GM12878 (cell line): ENCODE measurements around the gene TMEM176A. TPM values are rescaled to one million over a fixed set of nuclear protein-coding genes. Genes with fewer than 3 reads are reported as not detected.

Source experiments
- ATAC-seq: fragments of 200-7000 bp; cut with Tn5 transposase; 3 replicates; pipeline ENCODE4 v1.9.1; 2020; ENCODE audit warnings: mild to moderate bottlenecking, moderate library complexity
- BruUV-seq: library from RNA; stranded (reverse); fragments of 400-500 nt; replicated peaks from 2 replicates; lab custom pipeline; 2021; lab: Mats Ljungman, UMichigan
- CTCF ChIA-PET: fragments of 300-600 bp; sonication (Branson Sonifier 250); formaldehyde crosslinking; extraction: SDS; loops from one replicate; lab custom pipeline; 2021; ENCODE audit warnings: inconsistent platforms; lab: Yijun Ruan, JAX
- POLR2A ChIA-PET: fragments of 350-600 bp; formaldehyde crosslinking; extraction: SDS; loops from one replicate; lab custom pipeline; 2021; ENCODE audit warnings: inconsistent platforms; lab: Charles Lee
- RAD21 ChIA-PET: fragments of 300-600 bp; sonication (Branson Sonifier 250); formaldehyde crosslinking; loops from one replicate; lab custom pipeline; 2023; ENCODE audit warnings: antibody characterized with exemption; ENCODE audit not compliant: unreplicated experiment; lab: Charles Lee
- SMC1A ChIA-PET: fragments of 300-600 bp; sonication (Branson Sonifier 250); formaldehyde crosslinking; loops from one replicate; lab custom pipeline; 2023; ENCODE audit not compliant: unreplicated experiment, uncharacterized antibody; lab: Charles Lee
- DNase-seq: peaks from one replicate; pipeline ENCODE4 v3.0.0-alpha.2; 2011; ENCODE audit warnings: low read depth, low spot score
- FAIRE-seq: peaks from 3 replicates; lab custom pipeline; 2011; peaks lifted over from hg19 to GRCh38; lab: Jason Lieb, UNC
- H2AFZ ChIP-seq: 2 replicates; pipeline ENCODE4 v1.6.0; 2011; ENCODE audit warnings: low read depth, low read length, control low read depth; ENCODE audit not compliant: control insufficient read depth
- H3K27ac ChIP-seq: 2 replicates; pipeline ENCODE4 v1.5.1; 2011; ENCODE audit warnings: control low read depth; ENCODE audit not compliant: control insufficient read depth, insufficient read depth
- H3K27me3 ChIP-seq, 2 experiments: replicated peaks in 1 of 2; 2 replicates each; pipeline versions ENCODE4 v1.6.0 to v1.6.1; 2011; ENCODE audit warnings: low read length in 1 of 2; ENCODE audit not compliant: control insufficient read depth in 2 of 2, insufficient read depth in 2 of 2
- H3K36me3 ChIP-seq, 2 experiments: 2 replicates each; pipeline ENCODE4 v1.5.1; 2011; ENCODE audit warnings: low read length in 1 of 2; ENCODE audit not compliant: control insufficient read depth in 2 of 2, insufficient read depth in 2 of 2
- H3K4me1 ChIP-seq: 2 replicates; pipeline ENCODE4 v1.6.1; 2011; ENCODE audit warnings: mild to moderate bottlenecking, low read length, moderate library complexity, mixed read lengths; ENCODE audit not compliant: control insufficient read depth, insufficient read depth
- H3K4me2 ChIP-seq: 2 replicates; pipeline ENCODE4 v1.6.0; 2011; ENCODE audit warnings: control low read depth; ENCODE audit not compliant: control insufficient read depth, insufficient read depth
- H3K4me3 ChIP-seq: fragments of 200-600 bp; sonication (generic); 2 replicates; pipeline ENCODE4 v1.5.1; 2016
- H3K79me2 ChIP-seq: 2 replicates; pipeline ENCODE4 v1.6.0; 2011; ENCODE audit warnings: low read length; ENCODE audit not compliant: control insufficient read depth, insufficient read depth
- H3K9ac ChIP-seq: 2 replicates; pipeline ENCODE4 v1.8.0; 2011; ENCODE audit warnings: low read length, control low read depth, mixed read lengths; ENCODE audit not compliant: control insufficient read depth, insufficient read depth
- H3K9me3 ChIP-seq: replicated peaks from 3 replicates; pipeline ENCODE4 v1.5.1; 2011; ENCODE audit warnings: mild to moderate bottlenecking, low read length; ENCODE audit not compliant: control insufficient read depth, insufficient read depth
- H4K20me1 ChIP-seq: 2 replicates; pipeline ENCODE4 v1.6.0; 2011; ENCODE audit not compliant: control insufficient read depth, insufficient read depth
- CHD2 ChIP-seq: IDR thresholded peaks from 2 replicates; pipeline ENCODE4 v1.6.1; 2011; ENCODE audit warnings: low read depth, low read length, improper control_type of control experiment, borderline replicate concordance
- EZH2 ChIP-seq: IDR thresholded peaks from 2 replicates; pipeline ENCODE4 v1.6.1; 2012; ENCODE audit warnings: low read depth, mild to moderate bottlenecking, control low read depth, inconsistent platforms, low read length, borderline replicate concordance; ENCODE audit not compliant: control insufficient read depth
- HCFC1 ChIP-seq: fragments of 150-350 bp; IDR thresholded peaks from 2 replicates; pipeline ENCODE4 v1.6.1; 2014; ENCODE audit warnings: low read length
- JUNB ChIP-seq: IDR thresholded peaks from 2 replicates; pipeline ENCODE4 v1.6.1; 2016; ENCODE audit warnings: antibody characterized with exemption, mild to moderate bottlenecking
- KAT2A ChIP-seq: conservative IDR thresholded peaks from 2 replicates; pipeline ENCODE4 v1.6.1; 2011; ENCODE audit warnings: low read depth, low read length; ENCODE audit not compliant: control insufficient read depth
- KDM1A ChIP-seq: fragments of 200-600 bp; sonication (generic); IDR thresholded peaks from 2 replicates; pipeline ENCODE4 v1.6.1; 2016; ENCODE audit warnings: borderline replicate concordance
- MYB ChIP-seq: fragments of 150-350 bp; IDR thresholded peaks from 2 replicates; pipeline ENCODE4 v1.6.1; 2014; ENCODE audit warnings: mild to moderate bottlenecking, low read depth, low read length, borderline replicate concordance
- MYC ChIP-seq: IDR thresholded peaks from 2 replicates; pipeline ENCODE4 v1.6.1; 2011; ENCODE audit warnings: mild to moderate bottlenecking, low read length, moderate library complexity, inconsistent platforms; ENCODE audit not compliant: insufficient read depth, insufficient replicate concordance, insufficient read length, severe bottlenecking
- RFX5 ChIP-seq: IDR thresholded peaks from 2 replicates; pipeline ENCODE4 v1.6.1; 2011; ENCODE audit warnings: low read depth, low read length, improper control_type of control experiment
- SRF ChIP-seq, 2 experiments: IDR thresholded peaks; 2 replicates each; pipeline ENCODE4 v1.6.1; 2011; ENCODE audit warnings: low read depth in 2 of 2, low read length in 2 of 2, mild to moderate bottlenecking in 1 of 2, moderate library complexity in 1 of 2
- SUPT20H ChIP-seq: IDR thresholded peaks from 2 replicates; pipeline ENCODE4 v1.6.1; 2011; ENCODE audit warnings: low read depth, mild to moderate bottlenecking, low read length, moderate library complexity, borderline replicate concordance; ENCODE audit not compliant: control insufficient read depth
- TBL1XR1 ChIP-seq: IDR thresholded peaks from 2 replicates; pipeline ENCODE4 v1.6.1; 2012; ENCODE audit warnings: low read depth, low read length, improper control_type of control experiment
- in situ Hi-C: fragments of 300-500 bp; cut with MboI; formaldehyde crosslinking; loops from 9 replicates; pipeline ENCODE4 v1.14.3; 2018; ENCODE audit warnings: mixed read lengths
- intact Hi-C: fragments of 100-400 bp; cut with micrococcal nuclease; formaldehyde crosslinking; loops from one replicate; pipeline ENCODE4 v1.14.2; 2022; ENCODE audit not compliant: unreplicated experiment
- polyA plus RNA-seq, 11 experiments: library from polyadenylated mRNA; depleted of rRNA in 4 of 11; unstranded in 6 of 11; stranded (reverse) in 5 of 11; fragments of >200 nt; fragmentation: Nextera tagmentation in 4 of 11; fragmentation: Illumina TruSeq in 1 of 11; extraction: Ambion mirVana in 4 of 11; extraction: Trizol in 1 of 11; gene quantifications; 1 replicate in 1 of 11; 2 replicates in 10 of 11; pipeline versions ENCODE4 v1.2.1 to v1.2.3, GENCODE V29; 2011 to 2016; ENCODE audit warnings: inconsistent platforms in 2 of 11, missing spikeins in 2 of 11, low read depth in 1 of 11
- total RNA-seq, 4 experiments: library from RNA; depleted of rRNA in 3 of 4; stranded (reverse); fragments of >200 nt in 3 of 4; fragmentation: Illumina TruSeq in 1 of 4; extraction: Trizol in 1 of 4; gene quantifications; 2 replicates each; pipeline versions ENCODE4 v1.2.1 to v1.2.3, GENCODE V29; 2013 to 2021
- TF ChIP-seq, protein P1 (sequence below): fragments of 450-650 bp; IDR thresholded peaks from 2 replicates; pipeline ENCODE4 v1.6.1; 2014; ENCODE audit warnings: mild to moderate bottlenecking

TMEM176A gene
- total and polyA plus RNA-seq, 10 of the 15 experiments (the other 5 are each of a cell fraction or from before 2014, with no cell fraction given) = not detected

DNA sequence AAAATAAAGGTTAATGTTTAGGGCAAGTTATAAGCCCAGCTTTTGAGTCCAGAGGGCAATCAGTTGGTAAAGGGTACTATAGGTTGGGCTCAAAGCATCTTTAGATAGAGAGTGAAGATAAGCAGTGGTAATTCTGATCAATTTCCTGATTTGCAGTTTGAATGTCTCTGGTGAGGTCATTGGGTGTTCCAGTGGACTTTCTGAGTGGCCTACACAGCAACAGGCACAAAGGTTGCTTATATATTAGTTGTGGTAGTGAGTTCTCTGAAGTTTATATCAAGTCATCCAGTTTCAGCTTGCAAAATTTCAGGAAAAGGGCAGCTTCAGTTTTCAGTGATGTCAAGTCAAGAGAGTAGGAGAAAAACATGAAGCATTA is 34.2 kb upstream of the TMEM176A start:
- CTCF ChIA-PET = interaction anchor here (0.9 to 1.1 kb wide), 2 partner anchors 13 to 220 kb away, joined by 3 to 4 read pairs; no protein-coding TSS in a partner anchor
- no peaks in the 10 kb centered on the region for H3K27me3 ChIP-seq
- H3K9me3 ChIP-seq = no peaks in the 10 kb centered on the region
- no peak overlapping the region for H2AFZ ChIP-seq
- no peak overlapping the region for H3K27ac ChIP-seq
- no peak for TF ChIP-seq MYC
- no peak for TF ChIP-seq KAT2A
- TF ChIP-seq, protein P1, sequence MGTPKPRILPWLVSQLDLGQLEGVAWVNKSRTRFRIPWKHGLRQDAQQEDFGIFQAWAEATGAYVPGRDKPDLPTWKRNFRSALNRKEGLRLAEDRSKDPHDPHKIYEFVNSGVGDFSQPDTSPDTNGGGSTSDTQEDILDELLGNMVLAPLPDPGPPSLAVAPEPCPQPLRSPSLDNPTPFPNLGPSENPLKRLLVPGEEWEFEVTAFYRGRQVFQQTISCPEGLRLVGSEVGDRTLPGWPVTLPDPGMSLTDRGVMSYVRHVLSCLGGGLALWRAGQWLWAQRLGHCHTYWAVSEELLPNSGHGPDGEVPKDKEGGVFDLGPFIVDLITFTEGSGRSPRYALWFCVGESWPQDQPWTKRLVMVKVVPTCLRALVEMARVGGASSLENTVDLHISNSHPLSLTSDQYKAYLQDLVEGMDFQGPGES = no peak
- no peak for TF ChIP-seq EZH2
- TF ChIP-seq HCFC1 = no peak
- TF ChIP-seq JUNB = no peak
- no peak for TF ChIP-seq KDM1A
- no peak for TF ChIP-seq RFX5
- TF ChIP-seq TBL1XR1 = no peak
- TF ChIP-seq SUPT20H = no peak
- no peak for TF ChIP-seq CHD2
- no peak for TF ChIP-seq SRF (IDR thresholded peaks at IDR 0.05; ENCODE audit: low read depth in 2 of 2, low read length in 2 of 2)
- no peak for TF ChIP-seq MYB
- TF ChIP-seq, all 136 proteins: peak for 0
- intact Hi-C loops (no loop called here), in situ Hi-C loops (no loop called here)
- H3K79me2 ChIP-seq = no peaks in the 10 kb centered on the region
- FAIRE-seq (no peak), ATAC-seq (no peak), DNase-seq (no peak)
- POLR2A ChIA-PET = interaction anchor here (0.5 kb wide), 1 partner anchor 243 kb away, joined by 3 read pairs; no protein-coding TSS in a partner anchor
- no peak overlapping the region for H3K4me3 ChIP-seq
- H4K20me1 ChIP-seq = no peaks in the 10 kb centered on the region
- H3K4me2 ChIP-seq = no peak overlapping the region
- no TSS peak for BruUV-seq
- no peaks in the 10 kb centered on the region for H3K36me3 ChIP-seq
- no peak overlapping the region for H3K9ac ChIP-seq
- RAD21 ChIA-PET = no interaction called here
- SMC1A ChIA-PET = interaction anchor here (1.3 kb wide), 1 partner anchor 129 kb away, joined by 3 read pairs; no protein-coding TSS in a partner anchor
- H3K4me1 ChIP-seq = no peaks in the 10 kb centered on the region
